GM12891 (cell line): ENCODE measurements around the gene GPX4. TPM values are rescaled to one million over a fixed set of nuclear protein-coding genes. Genes with fewer than 3 reads are reported as not detected.

Experiments used
- DNase-seq: peaks from one replicate; pipeline ENCODE4 v3.0.0; 2011; ENCODE audit warnings: low spot score; ENCODE audit not compliant: insufficient read length
- FAIRE-seq: peaks from 2 replicates; lab custom pipeline; 2011; peaks lifted over from hg19 to GRCh38; lab: Jason Lieb, UNC
- PAX5 ChIP-seq: IDR thresholded peaks from 2 replicates; pipeline ENCODE4 v1.6.1; 2011; ENCODE audit warnings: low read length, moderate library complexity, mild to moderate bottlenecking; ENCODE audit not compliant: insufficient read depth, severe bottlenecking
- POLR2A ChIP-seq: IDR thresholded peaks from 2 replicates; pipeline ENCODE4 v1.6.1; 2011; ENCODE audit warnings: low read depth, low read length, control low read depth
- POLR2AphosphoS5 ChIP-seq: IDR thresholded peaks from 2 replicates; pipeline ENCODE4 v1.6.1; 2011; ENCODE audit warnings: low read depth, low read length, control low read depth
- POU2F2 ChIP-seq: IDR thresholded peaks from 2 replicates; pipeline ENCODE4 v1.6.1; 2011; ENCODE audit warnings: low read depth, mild to moderate bottlenecking, control low read depth, low read length, moderate library complexity
- SPI1 ChIP-seq: IDR thresholded peaks from 2 replicates; pipeline ENCODE4 v1.6.1; 2011; ENCODE audit warnings: low read depth, low read length, control low read depth
- TAF1 ChIP-seq: IDR thresholded peaks from 2 replicates; pipeline ENCODE4 v1.6.1; 2011; ENCODE audit warnings: low read depth, low read length, control low read depth
- polyA plus RNA-seq: library from polyadenylated mRNA; unstranded; fragments of >200 nt; gene quantifications from one replicate; pipeline ENCODE4 v1.2.1, GENCODE V29; 2012; ENCODE audit warnings: low read depth, missing spikeins, inconsistent platforms; ENCODE audit not compliant: missing spikeins

The GPX4 gene
- polyA plus RNA-seq: 472 TPM

GRCh38 chr19:1103708-1104310 is at the start of gene GPX4:
GPX4 (plus strand) TSS chr19:1103994; CDS start chr19:1104044, 50 bp downstream.
- DNase-seq: peak; percentile 99
- TF ChIP-seq POU2F2 (peak; percentile 77; the same call in 1 of the 2 replicates), POLR2A (peak; percentile 96), SPI1 (no peak), POLR2AphosphoS5 (peak; percentile 92), TAF1 (peak; percentile 77), PAX5 (no peak)
- FAIRE-seq: peak; percentile 100

GRCh38 chr19:1054102-1055027 is 49.4 kb upstream of the GPX4 start:
- no peak for FAIRE-seq
- DNase-seq: no peak
- TF ChIP-seq TAF1 (no peak), SPI1 (no peak), PAX5 (no peak), POU2F2 (no peak), POLR2AphosphoS5 (no peak), POLR2A (no peak)

GRCh38 chr19:1055028-1055425 is 48.8 kb upstream of the GPX4 start:
- FAIRE-seq: no peak
- no peak for TF ChIP-seq PAX5
- TF ChIP-seq POLR2AphosphoS5: no peak
- no peak for TF ChIP-seq TAF1
- TF ChIP-seq POU2F2: no peak
- no peak for TF ChIP-seq SPI1
- no peak for TF ChIP-seq POLR2A
- no peak for DNase-seq

- no peak for FAIRE-seq
- TF ChIP-seq POU2F2: no peak
- TF ChIP-seq PAX5: no peak
- DNase-seq: no peak
These were observed 47.7 kb upstream of the GPX4 start for GRCh38 chr19:1055886-1056620.

GRCh38 chr19:1057176-1057855 is 46.5 kb upstream of the GPX4 start:
- TF ChIP-seq SPI1 (no peak), POLR2AphosphoS5 (no peak), POU2F2 (no peak), PAX5 (no peak), POLR2A (no peak), TAF1 (no peak)
- no peak for DNase-seq
- peak; percentile 85 for FAIRE-seq

GRCh38 chr19:1058112-1058511 is 45.7 kb upstream of the GPX4 start:
- no peak for TF ChIP-seq SPI1
- no peak for TF ChIP-seq POLR2AphosphoS5
- TF ChIP-seq POLR2A: no peak
- TF ChIP-seq PAX5: no peak
- no peak for TF ChIP-seq POU2F2
- TF ChIP-seq TAF1: no peak
- DNase-seq (no peak), FAIRE-seq (no peak)

- DNase-seq: no peak
- no peak for TF ChIP-seq TAF1
- no peak for TF ChIP-seq PAX5
- TF ChIP-seq POU2F2: no peak
- no peak for TF ChIP-seq POLR2A
- no peak for TF ChIP-seq SPI1
- TF ChIP-seq POLR2AphosphoS5: no peak
- no peak for FAIRE-seq
These were observed 43.1 kb upstream of the GPX4 start for GRCh38 chr19:1060689-1061088.

GRCh38 chr19:1061987-1062386 is 41.8 kb upstream of the GPX4 start:
- TF ChIP-seq POLR2AphosphoS5 (no peak), SPI1 (no peak), POU2F2 (no peak), PAX5 (no peak), POLR2A (no peak)
- DNase-seq (no peak), FAIRE-seq (no peak)

- no peak for FAIRE-seq
- DNase-seq: no peak
- TF ChIP-seq PAX5 (no peak), POLR2A (no peak)
These were observed 41.3 kb upstream of the GPX4 start for GRCh38 chr19:1062387-1063029.
